Muscle of back (tissue), 11 donors: ENCODE results near the gene PCLAF. TPM values are rescaled to one million over a fixed set of nuclear protein-coding genes. Genes with fewer than 3 reads are reported as not detected.
"Not testable (repeated sequence)": the region's sequence is repeated elsewhere in the genome, so short reads cannot be mapped to it uniquely, and the experiment has no call there.

Experiments
- DNase-seq, 3 donors: peaks; one replicate each; pipeline versions ENCODE4 v3.0.0 to v3.0.0-alpha.2; 2013
- polyA plus RNA-seq, 10 donors: library from polyadenylated mRNA; unstranded; fragments of 120-200 nt; gene quantifications; one replicate each; pipeline ENCODE4 v1.2.1, GENCODE V29; 2013; ENCODE audit not compliant: insufficient read length in 10 of 10

PCLAF gene
- polyA plus RNA-seq, 10 donors = 25.0 to 64.8 (median 38.8) TPM

DNA sequence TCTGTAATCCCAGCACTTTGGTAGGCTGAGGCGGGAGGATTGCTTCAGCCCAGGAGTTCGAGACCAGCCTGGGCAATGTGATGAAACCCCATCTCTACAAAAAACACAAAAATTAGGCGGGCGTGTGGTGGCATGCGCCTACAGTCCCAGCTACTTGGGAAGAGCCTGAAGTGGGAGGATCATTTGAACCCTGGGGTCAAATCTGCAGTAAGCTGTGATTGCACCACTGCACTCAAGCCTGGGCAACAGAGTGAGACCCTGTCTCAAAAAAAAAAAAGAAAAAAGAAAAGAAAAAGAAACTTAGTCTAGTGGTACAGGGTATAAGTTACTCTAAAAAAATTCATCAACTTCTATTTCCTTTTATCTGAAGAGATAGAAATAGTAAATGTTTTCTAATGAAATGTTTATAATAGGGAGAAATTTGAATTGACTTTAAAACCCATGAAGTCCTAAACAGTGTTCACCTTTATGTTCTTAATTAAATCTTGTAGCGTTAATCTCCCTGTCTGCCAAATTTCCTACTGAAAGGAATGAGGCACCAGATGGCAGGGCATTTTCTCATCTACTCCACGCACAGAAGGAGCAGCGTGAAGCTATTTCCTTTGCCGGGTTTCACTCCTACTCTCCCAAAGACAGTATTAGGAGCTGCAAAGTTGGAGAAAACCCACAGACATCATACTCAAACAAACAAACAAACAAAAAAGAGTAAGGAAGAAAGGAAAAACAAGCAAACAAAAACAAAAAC is 1.9 kb downstream of the PCLAF start:
- DNase-seq = no peak

DNA sequence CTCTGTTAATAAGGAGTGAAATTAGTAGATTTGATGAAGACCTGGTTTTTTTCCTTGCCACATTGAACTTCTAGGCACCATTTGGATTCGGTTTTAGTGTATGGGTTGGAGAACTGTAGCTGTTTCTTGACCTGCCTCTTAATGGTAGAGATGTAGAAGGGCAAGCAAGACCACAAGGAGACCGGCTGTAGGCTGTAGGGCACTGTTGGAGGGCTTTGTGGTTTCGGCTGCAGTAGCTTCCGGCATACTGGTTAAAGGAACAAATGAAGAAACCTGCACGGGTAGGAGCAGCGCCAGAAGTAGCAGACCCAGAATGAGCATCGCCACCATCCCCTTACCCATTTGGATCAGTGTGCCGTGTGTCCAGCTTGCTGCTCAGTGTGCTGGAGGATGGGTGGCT is 7.9 kb downstream of the PCLAF start:
- no peak for DNase-seq

DNA sequence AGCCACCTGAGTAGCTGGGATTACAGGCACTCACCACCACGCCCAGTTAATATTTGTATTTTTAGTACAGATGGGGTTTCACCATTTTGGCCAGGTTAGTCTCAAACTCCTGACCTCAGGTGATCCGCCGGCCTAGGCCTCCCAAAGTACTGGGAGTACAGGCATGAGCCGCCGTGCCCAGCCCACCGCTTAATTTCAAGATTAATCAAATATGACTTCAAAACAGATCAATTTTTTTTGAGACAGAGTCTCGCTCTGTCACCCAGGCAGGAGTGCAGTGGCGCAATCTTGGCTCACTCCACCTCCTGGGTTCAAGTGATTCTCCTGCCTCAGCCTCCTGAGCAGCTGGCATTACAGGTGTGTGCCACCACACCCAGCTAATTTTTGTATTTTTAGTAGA is 9.9 kb downstream of the PCLAF start:
- not testable (repeated sequence) for DNase-seq

- DNase-seq = no peak
These were observed 12.1 kb downstream of the PCLAF start for GRCh38 chr15:64369078-64369607.

- DNase-seq = no peak
These were observed 20.0 kb downstream of the PCLAF start for GRCh38 chr15:64361259-64361658.

DNA sequence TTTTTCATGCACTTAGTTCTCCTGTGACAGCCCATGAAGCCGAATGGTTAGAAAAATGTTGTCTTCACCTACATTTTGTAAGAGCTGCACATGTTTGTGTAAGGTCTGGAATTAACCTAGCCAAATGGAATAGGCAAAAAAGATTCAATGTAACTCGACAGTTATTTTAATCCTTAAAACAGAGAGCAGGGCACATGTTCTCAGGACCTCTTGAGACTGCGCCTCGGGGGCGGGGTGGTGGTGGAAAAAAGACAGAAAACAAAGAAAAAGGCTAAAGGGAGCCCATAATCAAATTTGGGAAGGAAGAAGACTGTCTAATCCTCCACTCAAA is 24.6 kb downstream of the PCLAF start:
- no peak for DNase-seq

GRCh38 chr15:64355944-64356709 is 25.1 kb downstream of the PCLAF start, which contains the start of gene CSNK1G1:
CSNK1G1 (minus strand) TSS chr15:64356173; CDS start chr15:64300499, 55,674 bp downstream.
- peak; percentile 98 to 99 (median 98) for DNase-seq

GRCh38 chr15:64355348-64355943 is 25.8 kb downstream of the PCLAF start:
- DNase-seq = peak in 1 of 3 donors; percentile 22

DNA sequence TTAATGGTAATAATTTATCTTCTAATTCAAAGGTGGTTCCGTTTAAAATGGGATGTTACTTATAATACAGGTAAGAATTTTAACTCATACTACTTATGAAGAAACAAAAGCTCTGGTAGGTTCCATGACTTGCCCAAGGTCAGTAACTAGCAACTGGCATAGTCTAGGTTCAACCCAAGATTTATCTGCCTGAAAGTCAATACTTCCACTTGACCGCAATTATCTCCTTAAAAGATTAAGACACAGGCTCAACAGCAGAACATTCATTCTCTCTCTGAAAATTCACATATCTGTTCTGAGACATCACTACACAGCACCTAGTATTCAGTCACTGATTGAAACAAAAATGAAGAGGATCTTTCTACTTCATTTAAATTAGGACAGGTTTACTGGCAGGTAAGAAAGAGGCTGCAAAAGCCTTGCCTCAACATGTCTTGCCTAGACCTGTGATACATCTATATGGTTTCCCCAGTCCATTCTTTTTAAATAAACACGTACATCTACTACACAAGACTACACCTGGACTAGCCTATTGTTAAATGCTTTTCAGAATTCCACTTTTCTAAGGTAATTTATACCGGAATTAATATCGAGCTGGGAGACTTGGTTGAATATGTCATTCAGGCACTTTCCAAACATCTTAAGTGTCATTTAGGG is 26.4 kb downstream of the PCLAF start:
- no peak for DNase-seq

DNA sequence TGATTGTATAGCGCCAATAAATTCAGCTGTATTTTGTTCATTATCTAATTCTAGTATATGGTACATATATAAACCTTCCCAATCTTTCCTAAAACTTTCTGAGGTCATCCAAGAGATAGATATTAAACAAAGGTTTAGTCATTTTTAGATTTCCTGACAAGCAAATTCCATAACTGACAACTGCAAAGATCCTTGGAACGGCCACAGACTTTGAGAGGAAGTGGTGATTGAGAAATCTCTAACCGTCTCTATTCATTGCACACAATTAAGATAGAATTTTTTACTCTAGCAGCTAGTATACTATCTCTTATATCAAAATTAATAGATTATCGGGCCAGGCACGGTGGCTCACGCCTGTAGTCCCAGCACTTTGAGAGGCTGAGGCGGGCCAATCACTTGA is 30.0 kb downstream of the PCLAF start:
- DNase-seq = no peak

DNA sequence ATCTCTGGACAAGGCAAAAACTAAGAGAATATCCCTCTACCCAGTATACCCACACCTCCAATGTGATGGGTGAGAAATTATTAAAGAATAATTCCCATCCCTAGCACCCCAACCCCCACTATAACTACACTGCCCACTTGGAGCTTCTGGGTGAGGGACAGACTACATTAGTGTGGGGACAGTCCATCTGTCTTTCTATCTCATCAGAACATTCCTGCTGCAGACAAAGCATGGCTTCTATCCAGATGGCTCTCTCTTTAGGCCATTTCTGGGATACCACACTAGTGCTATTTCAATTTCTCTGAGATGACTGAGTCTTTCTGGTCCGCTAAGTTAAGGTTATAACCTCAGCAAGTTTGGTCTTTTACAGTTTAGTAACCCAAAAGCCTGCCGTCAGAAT is 31.9 kb downstream of the PCLAF start:
- DNase-seq = no peak

GRCh38 chr15:64348455-64348854 is 32.8 kb downstream of the PCLAF start:
- no peak for DNase-seq

GRCh38 chr15:64346242-64346641 is 35.0 kb downstream of the PCLAF start:
- not testable (repeated sequence) for DNase-seq

DNA sequence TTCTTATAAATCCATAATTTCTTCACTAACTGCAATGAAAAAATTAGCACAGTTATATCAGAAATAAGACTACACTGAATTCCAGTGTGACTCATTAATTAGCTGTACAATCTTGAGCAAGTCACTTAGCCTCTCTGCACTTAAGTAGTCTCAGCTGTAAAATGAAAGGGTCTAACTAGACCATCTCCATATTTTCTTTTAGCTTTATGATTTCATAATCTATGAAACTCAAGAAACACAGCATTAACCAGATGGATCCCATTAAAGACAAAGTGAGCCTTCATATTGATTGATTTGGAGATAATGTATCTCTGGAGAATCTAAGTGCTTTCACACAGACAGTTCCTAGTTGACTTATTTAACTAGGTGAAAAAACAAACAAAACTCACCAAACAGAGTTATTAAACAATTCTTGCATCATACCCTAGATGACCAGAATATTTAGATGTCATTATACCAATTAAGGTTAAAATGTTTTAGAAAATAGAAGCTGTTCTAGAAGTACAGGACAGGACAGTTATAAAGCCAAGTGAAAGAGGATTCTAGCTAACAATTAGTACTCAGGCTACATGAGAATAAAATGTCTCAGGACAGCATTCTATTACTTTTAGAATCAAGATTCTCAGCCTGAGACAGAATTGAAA is 36.5 kb downstream of the PCLAF start:
- DNase-seq = peak in 1 of 3 donors; percentile 21

DNA sequence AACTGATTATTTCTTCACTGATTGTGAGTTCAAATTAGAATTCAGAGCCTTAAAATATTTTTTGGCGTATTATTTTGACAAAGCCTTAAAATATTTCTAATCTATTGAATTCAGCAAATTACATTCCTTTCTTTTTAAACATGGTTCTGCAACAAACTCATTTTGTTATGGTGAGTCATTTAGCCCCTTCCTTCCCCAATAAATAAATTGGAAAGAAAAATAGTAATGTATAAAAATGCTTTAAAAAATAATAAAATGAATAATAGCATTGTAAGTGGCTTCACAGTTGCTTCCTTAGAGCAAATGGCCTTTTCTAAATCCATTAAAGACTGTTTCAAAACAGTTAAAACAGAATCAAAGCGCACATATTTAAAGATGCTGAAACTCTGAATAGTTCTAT is 37.4 kb downstream of the PCLAF start:
- no peak for DNase-seq

DNA sequence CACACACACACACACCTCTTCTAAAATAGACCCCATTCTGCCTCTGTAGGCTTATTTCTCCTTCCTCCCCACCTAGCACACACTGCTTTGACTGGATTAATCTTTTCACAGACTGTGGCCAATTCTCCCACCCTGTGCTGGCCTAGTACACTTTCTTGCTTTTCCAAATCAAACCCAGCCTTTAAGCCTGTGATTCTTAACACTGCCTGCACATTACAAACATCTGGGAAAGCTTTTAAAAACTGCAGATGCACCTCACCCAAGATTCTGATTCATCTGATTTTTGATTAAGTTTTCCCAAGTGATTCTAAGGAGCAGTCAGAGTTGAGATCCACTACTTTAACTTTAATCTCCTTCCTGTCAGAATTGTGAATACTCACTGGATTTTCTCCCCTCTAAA is 38.0 kb downstream of the PCLAF start:
- peak; percentile 12 to 21 (median 15) for DNase-seq

DNA sequence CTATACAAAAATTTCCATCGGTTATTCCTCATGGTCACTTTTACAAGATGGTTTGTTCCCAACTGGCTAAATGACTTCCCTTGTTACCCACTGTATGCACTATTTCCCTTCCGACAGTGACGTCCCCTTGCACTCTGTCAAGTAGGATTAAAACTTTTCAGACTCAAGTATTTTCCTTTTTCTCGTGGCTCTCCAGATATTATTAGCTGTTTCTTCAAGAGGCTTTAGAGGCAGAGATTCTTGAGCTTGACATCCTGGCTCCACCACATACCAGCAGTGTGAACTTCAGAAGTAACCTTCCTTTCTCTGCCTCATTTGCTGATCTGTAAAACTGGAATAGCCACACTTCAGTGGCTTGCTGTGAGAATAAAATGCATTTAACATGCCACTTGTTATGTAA is 39.3 kb downstream of the PCLAF start:
- DNase-seq = no peak

DNA sequence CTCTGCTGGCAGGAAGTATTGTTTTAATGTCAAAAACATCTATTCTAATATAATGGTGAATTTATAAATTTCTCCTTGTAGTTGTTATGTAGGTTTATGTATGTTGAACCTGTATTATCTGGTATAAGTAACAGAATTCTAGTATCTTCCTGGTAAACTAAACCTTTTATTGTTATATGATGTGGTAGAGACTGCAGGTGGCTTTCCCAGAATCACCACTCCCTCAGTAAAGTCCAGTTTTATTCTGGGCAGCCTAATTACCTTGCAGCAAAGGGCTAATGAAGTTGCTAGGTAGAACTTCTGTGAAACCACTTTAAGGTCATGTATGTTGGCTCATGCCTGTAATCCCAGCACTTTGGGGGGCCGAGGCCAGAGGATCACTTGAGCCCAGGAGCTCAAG is 40.9 kb downstream of the PCLAF start:
- DNase-seq = no peak

GRCh38 chr15:64337761-64338160 is 43.5 kb downstream of the PCLAF start:
- DNase-seq = no peak

GRCh38 chr15:64333986-64334929 is 47.0 kb downstream of the PCLAF start:
- no peak for DNase-seq
